Measurements from ENCODE around the gene DCST2. TPM values are rescaled to one million over a fixed set of nuclear protein-coding genes. Genes with fewer than 3 reads are reported as not detected.

The DCST2 gene
- total and polyA plus RNA-seq, 9 of the 15 experiments (the other 6 are each of a cell fraction or from before 2014, with no cell fraction given): 0.09 to 0.49 (median 0.11) TPM; not detected in 3

GRCh38 chr1:155001675-155002463 is 31.7 kb downstream of the DCST2 start (continued):
- TF ChIP-seq TRIM24 (IDR thresholded peaks at IDR 0.05) (peak; percentile 36 to 75; a peak in 3 of 4 replicates), ZNF184 (CRISPR knock-in tag; IDR thresholded peaks at IDR 0.05) (no peak), ZNF655 (CRISPR knock-in tag; IDR thresholded peaks at IDR 0.05) (no peak), BRCA1 (IDR thresholded peaks at IDR 0.05) (no peak), BRCA1 (CRISPR knock-in tag; IDR thresholded peaks at IDR 0.05) (no peak), SRSF9 (IDR thresholded peaks at IDR 0.05; ENCODE audit: borderline replicate concordance, low read depth, low read length) (no peak), ZBTB2 (IDR thresholded peaks at IDR 0.05) (peak; percentile 91), ZBTB49 (CRISPR knock-in tag; IDR thresholded peaks at IDR 0.05; ENCODE audit: borderline replicate concordance) (no peak), ZNF23 (CRISPR knock-in tag; IDR thresholded peaks at IDR 0.05) (no peak), PHB (CRISPR knock-in tag; IDR thresholded peaks at IDR 0.05) (no peak), CBX2 (IDR thresholded peaks at IDR 0.05; ENCODE audit: insufficient read depth, low read length, poor library complexity, severe bottlenecking) (no peak), ZBTB43 (CRISPR knock-in tag; IDR thresholded peaks at IDR 0.05) (no peak), CREB3L1 (IDR thresholded peaks at IDR 0.05; ENCODE audit: borderline replicate concordance, low read depth) (peak; percentile 62; the same call in 1 of the 2 replicates), POLR2AphosphoS2 (IDR thresholded peaks at IDR 0.05; ENCODE audit: low read length) (no peak), ZNF780A (CRISPR knock-in tag; IDR thresholded peaks at IDR 0.05) (no peak), ZNF785 (CRISPR knock-in tag; IDR thresholded peaks at IDR 0.05) (no peak), DIDO1 (tag; IDR thresholded peaks at IDR 0.05; ENCODE audit: low read depth) (no peak), TEAD2 (tag; IDR thresholded peaks at IDR 0.05) (no peak), GABPB1 (CRISPR knock-in tag; IDR thresholded peaks at IDR 0.05) (0 out of 2 replicates have a peak, but pooled peaks have one; percentile 37), ZNF12 (CRISPR knock-in tag; IDR thresholded peaks at IDR 0.05) (no peak), PHF20 (IDR thresholded peaks at IDR 0.05; ENCODE audit: partially characterized antibody) (peak; percentile 28)

Measured in K562 (cell line).